HL-60/S4 (cell line): ENCODE measurements around the gene AFAP1.

ENCODE experiments used
- in situ Hi-C: fragments of 300-500 bp; cut with MboI; formaldehyde crosslinking; loops from 2 replicates; pipeline ENCODE4 v1.14.3; 2022; ENCODE audit warnings: low sequenced_read_pairs

AFAP1 gene

GRCh38 chr4:7712021-7712671, 227.5 kb downstream of the AFAP1 start:
- in situ Hi-C loops: loop anchor here (25.0 kb wide), 1 partner anchor 600 kb away; no protein-coding TSS in a partner anchor

GRCh38 chr4:7711307-7711963, 228.2 kb downstream of the AFAP1 start:
- in situ Hi-C loops: loop anchor here (25.0 kb wide), 1 partner anchor 599 kb away; no protein-coding TSS in a partner anchor

- in situ Hi-C loops: loop anchor here (25.0 kb wide), 1 partner anchor 598 kb away; no protein-coding TSS in a partner anchor
Measured at GRCh38 chr4:7710576-7711306, 228.9 kb downstream of the AFAP1 start.

GRCh38 chr4:7710126-7710525, 229.5 kb downstream of the AFAP1 start:
- in situ Hi-C loops: loop anchor here (25.0 kb wide), 1 partner anchor 598 kb away; no protein-coding TSS in a partner anchor

- in situ Hi-C loops: loop anchor here (25.0 kb wide), 1 partner anchor 597 kb away; no protein-coding TSS in a partner anchor
Measured at GRCh38 chr4:7709431-7709830, 230.2 kb downstream of the AFAP1 start.

- in situ Hi-C loops: loop anchor here (25.0 kb wide), 1 partner anchor 597 kb away; no protein-coding TSS in a partner anchor
Measured at GRCh38 chr4:7708981-7709380, 230.7 kb downstream of the AFAP1 start.
